Lung (tissue), 12 donors: Measurements from ENCODE around the gene KANK4. TPM values are rescaled to one million over a fixed set of nuclear protein-coding genes. Genes with fewer than 3 reads are reported as not detected.
A peak's percentile ranks its signal among the peaks of the same experiment; 100 is the strongest.

Source experiments
- ATAC-seq: fragments of 200-7000 bp; cut with Tn5 transposase; one replicate; pipeline ENCODE4 v1.9.1; 2020; ENCODE audit warnings: moderate number of reproducible peaks; ENCODE audit not compliant: insufficient read depth, low FRiP score
- DNase-seq, 3 donors: peaks; one replicate each; pipeline ENCODE4 v3.0.0-alpha.2; 2013 to 2017
- H3K27ac ChIP-seq, 2 donors: one replicate each; pipeline ENCODE4 v1.5.1; 2013; ENCODE audit warnings: mild to moderate bottlenecking in 2 of 2, moderate library complexity in 2 of 2, control low read depth in 1 of 2, inconsistent platforms in 1 of 2, low read depth in 1 of 2, low read length in 1 of 2
- H3K27me3 ChIP-seq, 3 donors: one replicate each; pipeline ENCODE4 v1.5.1; 2013; ENCODE audit warnings: low read length in 2 of 3; ENCODE audit not compliant: control insufficient read depth in 3 of 3, insufficient read depth in 3 of 3
- H3K36me3 ChIP-seq, 4 donors: one replicate each; pipeline ENCODE4 v1.5.1; 2013; ENCODE audit warnings: low read length in 4 of 4, mild to moderate bottlenecking in 1 of 4, moderate library complexity in 1 of 4; ENCODE audit not compliant: control insufficient read depth in 4 of 4, insufficient read depth in 4 of 4
- H3K4me1 ChIP-seq, 5 donors: one replicate each; pipeline ENCODE4 v1.5.1; 2013; ENCODE audit warnings: low read length in 5 of 5, mild to moderate bottlenecking in 2 of 5, moderate library complexity in 1 of 5; ENCODE audit not compliant: control insufficient read depth in 5 of 5, insufficient read depth in 5 of 5
- H3K4me3 ChIP-seq: one replicate; pipeline ENCODE4 v1.5.1; 2013; ENCODE audit warnings: mild to moderate bottlenecking, control low read depth, moderate library complexity
- H3K9ac ChIP-seq, 2 donors: one replicate each; pipeline ENCODE4 v1.5.1; 2013; ENCODE audit warnings: low read length in 2 of 2, control low read depth in 1 of 2; ENCODE audit not compliant: insufficient read depth in 1 of 2
- H3K9me3 ChIP-seq, 4 donors: one replicate each; pipeline ENCODE4 v1.5.1; 2013; ENCODE audit warnings: low read length in 3 of 4, mild to moderate bottlenecking in 1 of 4, moderate library complexity in 1 of 4; ENCODE audit not compliant: control insufficient read depth in 4 of 4, insufficient read depth in 3 of 4
- whole genome bisulfite sequencing, 2 donors: extraction: QIAGEN DNeasy Blood & Tissue Kit; methylation state at CpG; one replicate each; pipeline ENCODE4 v1.1.7; 2013; 5-methylcytosine and 5-hydroxymethylcytosine counted together
- polyA plus RNA-seq, 2 donors: library from polyadenylated mRNA; stranded (reverse); fragments of 200-250 nt; gene quantifications; one replicate each; pipeline ENCODE4 v1.2.1, GENCODE V29; 2013
- total RNA-seq, 2 donors: library from RNA; depleted of rRNA in 1 of 2; stranded (reverse); fragments of >200 nt in 1 of 2; gene quantifications; one replicate each; pipeline ENCODE4 v1.2.1, GENCODE V29; 2014 to 2021
- TF ChIP-seq, protein P1 (sequence below): IDR thresholded peaks from 2 replicates; pipeline ENCODE4 v1.5.1; 2012; ENCODE audit warnings: mild to moderate bottlenecking; ENCODE audit errors: control extremely low read depth, extremely low read depth
- donor health status: control.
- donor health status: control.
- donor health status: Bipolar disorder and iron deficiency.
- donor health status: healthy.
- donor health status: DM: yes; HTN: yes; CAD: no.

KANK4 gene
- total and polyA plus RNA-seq, 4 donors, result 0.10 to 11.4 (median 0.99) TPM

DNA sequence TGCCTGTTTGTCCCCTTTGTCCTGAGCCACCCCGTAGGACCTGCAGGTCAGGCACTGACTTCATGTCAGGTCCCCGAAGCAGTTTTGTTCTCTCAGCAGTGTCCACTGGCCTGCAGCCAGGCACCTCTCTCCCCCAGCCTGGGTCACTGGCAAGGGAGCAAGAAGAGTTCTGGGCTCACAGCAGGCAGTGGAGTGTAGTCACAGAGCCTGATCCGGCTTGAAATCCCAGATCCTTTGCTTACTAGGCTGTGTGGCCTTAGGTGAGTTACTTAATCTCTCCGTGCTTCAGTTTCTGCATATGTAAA, 90.4 kb downstream of the KANK4 start:
- 69 to 92% methylated on average over 4 of the region's 4 CpGs for WGBS, 2 donors
- Histone ChIP-seq H3K9ac (no peak overlapping the region), H3K27me3 (no peaks in the 10 kb centered on the region), H3K4me3 (no peak overlapping the region), H3K9me3 (no peaks in the 10 kb centered on the region), H3K27ac (no peak overlapping the region), H3K4me1 (peaks cover 0 to 11% (median 0%) of the 10 kb centered on the region in 5 donors), H3K36me3 (peaks cover 0 to 3% (median 0%) of the 10 kb centered on the region in 4 donors)
- no peak for ATAC-seq
- DNase-seq, result peak in 2 of 3 donors; percentile 16 to 25
- TF ChIP-seq, protein P1, sequence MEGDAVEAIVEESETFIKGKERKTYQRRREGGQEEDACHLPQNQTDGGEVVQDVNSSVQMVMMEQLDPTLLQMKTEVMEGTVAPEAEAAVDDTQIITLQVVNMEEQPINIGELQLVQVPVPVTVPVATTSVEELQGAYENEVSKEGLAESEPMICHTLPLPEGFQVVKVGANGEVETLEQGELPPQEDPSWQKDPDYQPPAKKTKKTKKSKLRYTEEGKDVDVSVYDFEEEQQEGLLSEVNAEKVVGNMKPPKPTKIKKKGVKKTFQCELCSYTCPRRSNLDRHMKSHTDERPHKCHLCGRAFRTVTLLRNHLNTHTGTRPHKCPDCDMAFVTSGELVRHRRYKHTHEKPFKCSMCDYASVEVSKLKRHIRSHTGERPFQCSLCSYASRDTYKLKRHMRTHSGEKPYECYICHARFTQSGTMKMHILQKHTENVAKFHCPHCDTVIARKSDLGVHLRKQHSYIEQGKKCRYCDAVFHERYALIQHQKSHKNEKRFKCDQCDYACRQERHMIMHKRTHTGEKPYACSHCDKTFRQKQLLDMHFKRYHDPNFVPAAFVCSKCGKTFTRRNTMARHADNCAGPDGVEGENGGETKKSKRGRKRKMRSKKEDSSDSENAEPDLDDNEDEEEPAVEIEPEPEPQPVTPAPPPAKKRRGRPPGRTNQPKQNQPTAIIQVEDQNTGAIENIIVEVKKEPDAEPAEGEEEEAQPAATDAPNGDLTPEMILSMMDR, result no peak

DNA sequence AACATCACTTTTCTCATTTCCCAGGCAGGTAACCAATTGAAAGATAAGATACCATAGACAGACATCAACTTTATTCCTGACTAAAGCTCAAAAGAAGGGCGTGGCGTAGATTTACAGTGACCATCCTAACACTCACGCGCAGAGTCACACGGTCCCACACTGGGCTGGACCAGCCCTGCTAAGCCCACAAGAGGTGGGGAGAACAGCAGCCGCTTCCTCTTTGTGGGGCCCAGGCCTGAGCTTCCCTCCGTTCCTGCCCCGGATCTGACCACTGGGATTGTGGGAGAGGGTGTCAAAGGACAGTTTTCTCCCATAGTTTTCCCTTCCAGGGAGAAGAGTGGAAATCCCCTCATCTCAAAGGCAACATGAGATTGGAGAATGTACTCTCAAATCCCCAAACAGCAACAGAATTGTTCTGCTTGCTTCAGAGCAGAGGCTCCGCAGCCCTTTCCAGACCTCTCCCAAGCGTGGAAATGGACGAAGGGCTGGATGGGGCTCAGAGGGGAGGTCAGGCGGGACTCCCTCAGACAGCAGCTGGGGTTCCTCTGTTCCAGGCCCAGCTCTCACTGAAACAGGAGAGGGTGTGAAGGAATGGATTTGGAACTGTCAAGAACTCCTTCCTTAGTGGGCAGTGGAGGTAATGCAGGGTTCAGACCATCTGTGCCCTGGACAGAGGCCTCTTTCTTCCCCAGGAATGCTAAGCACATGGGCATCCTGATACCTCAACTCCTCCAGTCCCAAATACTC, 90.9 kb downstream of the KANK4 start:
- Histone ChIP-seq H3K9me3 (no peaks in the 10 kb centered on the region), H3K36me3 (peaks cover 0 to 3% (median 0%) of the 10 kb centered on the region in 4 donors), H3K27ac (no peak overlapping the region), H3K4me3 (no peak overlapping the region), H3K4me1 (peaks cover 0 to 11% (median 0%) of the 10 kb centered on the region in 5 donors), H3K9ac (no peak overlapping the region), H3K27me3 (no peaks in the 10 kb centered on the region)
- peak; percentile 22 to 41 (median 25) for DNase-seq
- WGBS, 2 donors, result 71 to 75% methylated on average over 12 of the region's 12 CpGs
- ATAC-seq, result peak; percentile 41
- TF ChIP-seq, protein P1, result no peak

DNA sequence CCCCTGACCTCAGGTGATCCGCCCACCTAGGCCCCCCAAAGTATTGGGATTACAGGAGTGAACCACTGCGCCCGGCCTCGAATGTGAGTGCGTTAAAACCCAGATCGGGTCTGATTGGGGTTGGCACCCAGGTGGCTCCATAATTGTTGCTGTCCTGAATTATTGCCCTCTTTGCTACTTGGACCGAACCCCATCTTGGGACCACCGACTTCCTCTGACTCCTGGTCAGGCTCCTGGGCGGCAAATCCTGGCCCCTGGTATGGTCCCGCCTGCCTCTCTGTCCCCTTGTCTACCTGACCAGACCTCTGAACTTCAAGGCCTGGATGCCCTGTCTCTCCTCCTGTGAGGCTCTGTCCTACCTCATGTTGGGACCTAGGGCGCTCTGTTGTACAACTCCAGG, 91.7 kb downstream of the KANK4 start:
- DNase-seq, result no peak
- Histone ChIP-seq H3K36me3 (no peaks in the 10 kb centered on the region), H3K27ac (no peak overlapping the region), H3K9ac (no peak overlapping the region), H3K9me3 (no peaks in the 10 kb centered on the region), H3K27me3 (no peaks in the 10 kb centered on the region), H3K4me1 (peaks cover 0 to 11% (median 0%) of the 10 kb centered on the region in 5 donors), H3K4me3 (no peak overlapping the region)
- TF ChIP-seq, protein P1, result no peak
- 86 to 89% methylated on average over 11 of the region's 11 CpGs for WGBS, 2 donors
- ATAC-seq, result no peak
